ENCODE data around the gene ERLEC1. TPM values are rescaled to one million over a fixed set of nuclear protein-coding genes. Genes with fewer than 3 reads are reported as not detected.

Gene ERLEC1
- total RNA-seq, 1 experiment from 2014 or later = 56.8 TPM

- H3K27me3 ChIP-seq (ENCODE audit: low read length) = no peaks in the 10 kb centered on the region
- no peak overlapping the region for H3K9ac ChIP-seq (ENCODE audit: low read length)
- no peak overlapping the region for H3K4me2 ChIP-seq (ENCODE audit: low read length)
- H3K9me2 ChIP-seq (replicated peaks; ENCODE audit: low read length) = no peaks in the 10 kb centered on the region
- ATAC-seq (no peak), DNase-seq (no peak)
- H3K79me2 ChIP-seq (ENCODE audit: low read length) = no peaks in the 10 kb centered on the region
- H4K20me1 ChIP-seq (ENCODE audit: low read length) = no peaks in the 10 kb centered on the region
- no TSS peak for BruUV-seq (replicated peaks)
- POLR2A ChIA-PET (ENCODE audit: unreplicated experiment) = no interaction called here
- TF ChIP-seq EZH2phosphoT487 (IDR thresholded peaks at IDR 0.05; ENCODE audit: borderline replicate concordance, low read length) (no peak), EZH2 (IDR thresholded peaks at IDR 0.05; ENCODE audit: low read length, unreplicated experiment) (no peak), CTCF (conservative IDR thresholded peaks at IDR 0.05; ENCODE audit: low read depth, low read length) (no peak)
- H3F3A ChIP-seq (ENCODE audit: low read length, unreplicated experiment) = no peaks in the 10 kb centered on the region
- H3K9me3 ChIP-seq (ENCODE audit: low read length) = no peaks in the 10 kb centered on the region
- peaks cover 39% of the 10 kb centered on the region for H3K36me3 ChIP-seq (ENCODE audit: low read depth, low read length)
- no peak overlapping the region for H3K27ac ChIP-seq (ENCODE audit: low read length)
- H3K4me3 ChIP-seq (ENCODE audit: low read length) = no peak overlapping the region
- CTCF ChIA-PET = no interaction called here
- H3K4me1 ChIP-seq (ENCODE audit: insufficient read depth, low read length) = no peaks in the 10 kb centered on the region
- intact Hi-C loops (cut with micrococcal nuclease) = no loop called here
- H2AFZ ChIP-seq (ENCODE audit: low read length) = no peak overlapping the region
Observed at GRCh38 chr2:53813151-53813550, 26.3 kb downstream of the ERLEC1 start.

- Histone ChIP-seq H2AFZ (ENCODE audit: low read length) (no peak overlapping the region), H3K27ac (ENCODE audit: low read length) (no peak overlapping the region), H4K20me1 (ENCODE audit: low read length) (no peaks in the 10 kb centered on the region), H3K9me3 (ENCODE audit: low read length) (no peaks in the 10 kb centered on the region), H3K4me3 (ENCODE audit: low read length) (no peak overlapping the region), H3F3A (ENCODE audit: low read length, unreplicated experiment) (no peaks in the 10 kb centered on the region), H3K4me2 (ENCODE audit: low read length) (no peak overlapping the region), H3K27me3 (ENCODE audit: low read length) (no peaks in the 10 kb centered on the region), H3K79me2 (ENCODE audit: low read length) (no peaks in the 10 kb centered on the region), H3K9me2 (replicated peaks; ENCODE audit: low read length) (no peaks in the 10 kb centered on the region), H3K4me1 (ENCODE audit: insufficient read depth, low read length) (no peaks in the 10 kb centered on the region), H3K9ac (ENCODE audit: low read length) (no peak overlapping the region), H3K36me3 (ENCODE audit: low read depth, low read length) (peaks cover 18% of the 10 kb centered on the region)
- no peak for TF ChIP-seq EZH2 (IDR thresholded peaks at IDR 0.05; ENCODE audit: low read length, unreplicated experiment)
- no peak for TF ChIP-seq CTCF (conservative IDR thresholded peaks at IDR 0.05; ENCODE audit: low read depth, low read length)
- TF ChIP-seq EZH2phosphoT487 (IDR thresholded peaks at IDR 0.05; ENCODE audit: borderline replicate concordance, low read length) = no peak
- DNase-seq (no peak), ATAC-seq (no peak)
- ChIA-PET POLR2A (ENCODE audit: unreplicated experiment) (no interaction called here), CTCF (no interaction called here)
- BruUV-seq (replicated peaks) = no TSS peak
- intact Hi-C loops (cut with micrococcal nuclease) = no loop called here
Observed at GRCh38 chr2:53818854-53819435, 32.1 kb downstream of the ERLEC1 start.

GRCh38 chr2:53819634-53820033 lies 32.8 kb downstream of the ERLEC1 start:
- ChIA-PET CTCF (no interaction called here), POLR2A (ENCODE audit: unreplicated experiment) (no interaction called here)
- TSS peak; percentile 2 for BruUV-seq (replicated peaks)
- no peak for TF ChIP-seq EZH2 (IDR thresholded peaks at IDR 0.05; ENCODE audit: low read length, unreplicated experiment)
- TF ChIP-seq CTCF (conservative IDR thresholded peaks at IDR 0.05; ENCODE audit: low read depth, low read length) = no peak
- TF ChIP-seq EZH2phosphoT487 (IDR thresholded peaks at IDR 0.05; ENCODE audit: borderline replicate concordance, low read length) = no peak
- H3K79me2 ChIP-seq (ENCODE audit: low read length) = no peaks in the 10 kb centered on the region
- no peak for DNase-seq
- no peak overlapping the region for H3K27ac ChIP-seq (ENCODE audit: low read length)
- no peaks in the 10 kb centered on the region for H3K27me3 ChIP-seq (ENCODE audit: low read length)
- H3K9ac ChIP-seq (ENCODE audit: low read length) = no peak overlapping the region
- no peak overlapping the region for H3K4me2 ChIP-seq (ENCODE audit: low read length)
- H3F3A ChIP-seq (ENCODE audit: low read length, unreplicated experiment) = no peaks in the 10 kb centered on the region
- H3K9me2 ChIP-seq (replicated peaks; ENCODE audit: low read length) = no peaks in the 10 kb centered on the region
- no peak overlapping the region for H3K4me3 ChIP-seq (ENCODE audit: low read length)
- no peak for ATAC-seq
- no peaks in the 10 kb centered on the region for H3K9me3 ChIP-seq (ENCODE audit: low read length)
- no peaks in the 10 kb centered on the region for H4K20me1 ChIP-seq (ENCODE audit: low read length)
- no peaks in the 10 kb centered on the region for H3K4me1 ChIP-seq (ENCODE audit: insufficient read depth, low read length)
- no peak overlapping the region for H2AFZ ChIP-seq (ENCODE audit: low read length)
- H3K36me3 ChIP-seq (ENCODE audit: low read depth, low read length) = peaks cover 18% of the 10 kb centered on the region
- intact Hi-C loops (cut with micrococcal nuclease) = no loop called here

Data from PC-3 (cell line).